ENCODE data around the gene MNS1. TPM values are rescaled to one million over a fixed set of nuclear protein-coding genes. Genes with fewer than 3 reads are reported as not detected.

MNS1 gene
- total and polyA plus RNA-seq, 2 experiments from 2014 or later = 2.9 to 16.9 TPM

DNA sequence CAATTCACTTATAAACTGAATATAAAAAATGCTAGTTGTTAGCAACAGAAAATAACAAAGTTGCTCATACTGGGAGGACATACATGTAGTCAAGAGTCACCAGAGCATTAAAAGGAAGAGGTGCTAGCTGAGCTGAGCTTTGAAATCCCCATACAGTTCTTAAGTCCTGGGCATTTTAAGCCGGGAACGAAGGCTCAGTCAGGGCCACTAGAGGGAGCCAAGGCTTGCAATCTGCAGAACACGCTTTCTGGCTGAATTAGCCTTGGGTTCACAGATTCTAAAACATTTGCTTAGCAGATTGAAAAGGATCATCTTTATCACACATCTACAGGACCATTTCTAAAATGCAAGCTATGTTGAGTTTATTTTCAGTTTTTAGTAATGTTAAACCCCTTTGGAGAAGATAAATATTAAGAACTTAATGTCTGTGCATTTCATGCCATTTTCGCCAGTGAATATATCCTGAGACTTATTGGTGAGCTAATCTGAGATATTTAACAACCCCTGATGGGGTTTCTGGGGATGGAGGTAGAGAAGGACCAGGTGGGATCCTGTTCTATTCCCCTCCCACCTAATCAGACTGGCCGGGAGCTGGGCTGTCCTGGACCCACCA lies 26.3 kb upstream of the MNS1 start:
- DNase-seq (ENCODE audit: low spot score) (peak; percentile 90), ATAC-seq (peak; percentile 92)
- no peaks in the 10 kb centered on the region for H4K20me1 ChIP-seq (replicated peaks; ENCODE audit: insufficient read depth)
- Mint-ChIP-seq H3K4me1 (no peaks in the 10 kb centered on the region), H3K27me3 (ENCODE audit: insufficient read depth, low read depth, poor library complexity) (peaks cover 2% of the 10 kb centered on the region), H3K27ac (no peak overlapping the region), H3K9me3 (peaks cover 2% of the 10 kb centered on the region), H3K4me3 (no peak overlapping the region), H3K36me3 (ENCODE audit: low read depth) (0 out of 3 replicates have a peak, but pooled peaks cover 2% of the 10 kb centered on the region)
- TF ChIP-seq EZH2phosphoT487 (IDR thresholded peaks at IDR 0.05; ENCODE audit: unreplicated experiment) = no peak
- TF ChIP-seq, protein P1, sequence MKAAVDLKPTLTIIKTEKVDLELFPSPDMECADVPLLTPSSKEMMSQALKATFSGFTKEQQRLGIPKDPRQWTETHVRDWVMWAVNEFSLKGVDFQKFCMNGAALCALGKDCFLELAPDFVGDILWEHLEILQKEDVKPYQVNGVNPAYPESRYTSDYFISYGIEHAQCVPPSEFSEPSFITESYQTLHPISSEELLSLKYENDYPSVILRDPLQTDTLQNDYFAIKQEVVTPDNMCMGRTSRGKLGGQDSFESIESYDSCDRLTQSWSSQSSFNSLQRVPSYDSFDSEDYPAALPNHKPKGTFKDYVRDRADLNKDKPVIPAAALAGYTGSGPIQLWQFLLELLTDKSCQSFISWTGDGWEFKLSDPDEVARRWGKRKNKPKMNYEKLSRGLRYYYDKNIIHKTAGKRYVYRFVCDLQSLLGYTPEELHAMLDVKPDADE (IDR thresholded peaks at IDR 0.05) = no peak
- TF ChIP-seq, protein P2, sequence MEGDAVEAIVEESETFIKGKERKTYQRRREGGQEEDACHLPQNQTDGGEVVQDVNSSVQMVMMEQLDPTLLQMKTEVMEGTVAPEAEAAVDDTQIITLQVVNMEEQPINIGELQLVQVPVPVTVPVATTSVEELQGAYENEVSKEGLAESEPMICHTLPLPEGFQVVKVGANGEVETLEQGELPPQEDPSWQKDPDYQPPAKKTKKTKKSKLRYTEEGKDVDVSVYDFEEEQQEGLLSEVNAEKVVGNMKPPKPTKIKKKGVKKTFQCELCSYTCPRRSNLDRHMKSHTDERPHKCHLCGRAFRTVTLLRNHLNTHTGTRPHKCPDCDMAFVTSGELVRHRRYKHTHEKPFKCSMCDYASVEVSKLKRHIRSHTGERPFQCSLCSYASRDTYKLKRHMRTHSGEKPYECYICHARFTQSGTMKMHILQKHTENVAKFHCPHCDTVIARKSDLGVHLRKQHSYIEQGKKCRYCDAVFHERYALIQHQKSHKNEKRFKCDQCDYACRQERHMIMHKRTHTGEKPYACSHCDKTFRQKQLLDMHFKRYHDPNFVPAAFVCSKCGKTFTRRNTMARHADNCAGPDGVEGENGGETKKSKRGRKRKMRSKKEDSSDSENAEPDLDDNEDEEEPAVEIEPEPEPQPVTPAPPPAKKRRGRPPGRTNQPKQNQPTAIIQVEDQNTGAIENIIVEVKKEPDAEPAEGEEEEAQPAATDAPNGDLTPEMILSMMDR (conservative IDR thresholded peaks at IDR 0.05; ENCODE audit: low read depth in 2 of 2) = peak; percentile 91 to 95
- no peaks in the 10 kb centered on the region for H3F3A ChIP-seq (replicated peaks; ENCODE audit: low read depth)
- H3K4me3 ChIP-seq = no peak overlapping the region
- no peaks in the 10 kb centered on the region; the same call in 1 of the 2 replicates for H3K9me2 ChIP-seq (ENCODE audit: insufficient read depth)
- H3K27ac ChIP-seq (ENCODE audit: low read depth) = no peak overlapping the region
- H3K4me1 ChIP-seq (ENCODE audit: insufficient read depth) = no peaks in the 10 kb centered on the region
- H3K27me3 ChIP-seq (ENCODE audit: insufficient read depth) = no peaks in the 10 kb centered on the region
- H2AFZ ChIP-seq = peak overlapping the region; percentile 28; the same call in 1 of the 2 replicates
- no peak overlapping the region for H3K4me2 ChIP-seq
- no peaks in the 10 kb centered on the region for H3K36me3 ChIP-seq (ENCODE audit: insufficient read depth)
- no peaks in the 10 kb centered on the region for H3K79me2 ChIP-seq (replicated peaks; ENCODE audit: insufficient read depth)

DNA sequence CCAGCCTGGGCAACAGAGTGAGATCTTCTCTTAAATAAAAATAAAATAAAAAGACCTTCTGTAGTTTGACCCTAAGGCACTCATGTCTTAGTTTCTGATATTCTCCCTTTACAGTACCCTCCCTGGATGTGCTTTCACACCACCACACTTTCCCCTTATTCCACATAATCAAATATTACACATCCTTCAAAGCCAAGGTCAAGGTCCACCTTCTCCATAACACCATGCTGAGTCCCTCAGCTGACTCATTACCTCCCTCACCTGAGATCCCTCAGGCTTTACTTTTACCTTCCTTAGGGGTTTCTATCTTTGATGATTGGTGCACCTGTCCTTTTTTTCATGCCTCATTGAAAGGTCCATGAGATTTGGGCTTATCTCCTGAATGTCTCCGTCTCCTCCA lies 25.5 kb upstream of the MNS1 start:
- ATAC-seq (no peak), DNase-seq (ENCODE audit: low spot score) (no peak)
- Histone ChIP-seq H3K79me2 (replicated peaks; ENCODE audit: insufficient read depth) (no peaks in the 10 kb centered on the region), H4K20me1 (replicated peaks; ENCODE audit: insufficient read depth) (no peaks in the 10 kb centered on the region), H3K27me3 (ENCODE audit: insufficient read depth) (no peaks in the 10 kb centered on the region), H3K27ac (ENCODE audit: low read depth) (no peak overlapping the region), H3F3A (replicated peaks; ENCODE audit: low read depth) (no peaks in the 10 kb centered on the region), H3K4me1 (ENCODE audit: insufficient read depth) (no peaks in the 10 kb centered on the region), H2AFZ (no peak overlapping the region), H3K9me2 (ENCODE audit: insufficient read depth) (no peaks in the 10 kb centered on the region; the same call in 1 of the 2 replicates), H3K4me2 (no peak overlapping the region), H3K36me3 (ENCODE audit: insufficient read depth) (no peaks in the 10 kb centered on the region), H3K4me3 (no peak overlapping the region)
- Mint-ChIP-seq H3K36me3 (ENCODE audit: low read depth) (peaks cover 9% of the 10 kb centered on the region; the same call in 2 of the 3 replicates), H3K9me3 (peaks cover 10% of the 10 kb centered on the region), H3K27ac (no peak overlapping the region), H3K4me3 (no peak overlapping the region), H3K27me3 (ENCODE audit: insufficient read depth, low read depth, poor library complexity) (peaks cover 2% of the 10 kb centered on the region), H3K4me1 (no peaks in the 10 kb centered on the region)
- TF ChIP-seq, protein P2 (conservative IDR thresholded peaks at IDR 0.05; ENCODE audit: low read depth in 2 of 2) = no peak
- no peak for TF ChIP-seq NANOG (IDR thresholded peaks at IDR 0.05; ENCODE audit: borderline replicate concordance)
- no peak for TF ChIP-seq EZH2 (IDR thresholded peaks at IDR 0.05; ENCODE audit: low read depth, unreplicated experiment)
- no peak for TF ChIP-seq ZNF462 (CRISPR knock-in tag; IDR thresholded peaks at IDR 0.05)
- TF ChIP-seq, protein P1 (IDR thresholded peaks at IDR 0.05) = no peak
- TF ChIP-seq ZNF114 (CRISPR knock-in tag; IDR thresholded peaks at IDR 0.05) = no peak

Data from GM23338 (cell line).